OCI-LY7 (cell line): ENCODE data around the gene ADGRG6. TPM values are rescaled to one million over a fixed set of nuclear protein-coding genes. Genes with fewer than 3 reads are reported as not detected.

ENCODE experiments used
- BruUV-seq: library from RNA; stranded (reverse); fragments of 400-500 nt; replicated peaks from 2 replicates; lab custom pipeline; 2021; lab: Mats Ljungman, UMichigan
- CTCF ChIA-PET: fragments of 300-600 bp; sonication (Branson Sonifier 250); formaldehyde crosslinking; loops from one replicate; lab custom pipeline; 2022; ENCODE audit warnings: antibody characterized with exemption; ENCODE audit not compliant: unreplicated experiment; lab: Charles Lee
- POLR2A ChIA-PET: fragments of 300-600 bp; sonication (Branson Sonifier 250); formaldehyde crosslinking; loops from one replicate; lab custom pipeline; 2022; ENCODE audit warnings: antibody characterized with exemption; lab: Charles Lee
- DNase-seq: peaks from one replicate; pipeline ENCODE4 v3.0.0-alpha.2; 2015; ENCODE audit warnings: low spot score
- H2AFZ ChIP-seq: fragments of 200-600 bp; sonication (generic), shearing (Covaris generic); 2 replicates; pipeline ENCODE4 v1.6.1; 2014; ENCODE audit warnings: mild to moderate bottlenecking, antibody characterized with exemption, low read length, moderate library complexity
- H3K27ac ChIP-seq: fragments of 200-600 bp; sonication (generic); 2 replicates; pipeline ENCODE4 v1.5.1; 2014; ENCODE audit warnings: mixed run types, low read depth, mild to moderate bottlenecking, moderate library complexity, low read length, inconsistent platforms; ENCODE audit not compliant: poor library complexity, severe bottlenecking
- H3K36me3 ChIP-seq: fragments of 200-600 bp; sonication (generic); 2 replicates; pipeline ENCODE4 v1.6.1; 2014; ENCODE audit warnings: mild to moderate bottlenecking, antibody characterized with exemption, low read length, moderate library complexity, mixed read lengths; ENCODE audit not compliant: insufficient read depth
- H3K4me1 ChIP-seq: fragments of 200-600 bp; sonication (generic); 2 replicates; pipeline ENCODE4 v1.5.1; 2014; ENCODE audit warnings: mild to moderate bottlenecking, low read length; ENCODE audit not compliant: insufficient read depth, poor library complexity, severe bottlenecking
- H3K4me2 ChIP-seq: fragments of 200-600 bp; sonication (generic); 2 replicates; pipeline ENCODE4 v1.6.1; 2014; ENCODE audit warnings: mild to moderate bottlenecking, low read length
- H3K4me3 ChIP-seq: fragments of 200-600 bp; sonication (generic); 2 replicates; pipeline ENCODE4 v1.5.1; 2014; ENCODE audit warnings: mild to moderate bottlenecking, low read depth, low read length; ENCODE audit not compliant: poor library complexity, severe bottlenecking
- H3K79me2 ChIP-seq: fragments of 200-600 bp; sonication (generic); 2 replicates; pipeline ENCODE4 v1.6.1; 2016; ENCODE audit warnings: low read depth, mild to moderate bottlenecking, low read length, moderate library complexity, mixed read lengths; ENCODE audit not compliant: insufficient read depth
- H3K9me2 ChIP-seq: fragments of 200-600 bp; sonication (generic); 2 replicates; pipeline ENCODE4 v1.6.1; 2016; ENCODE audit warnings: mild to moderate bottlenecking, low read length, mixed read lengths; ENCODE audit not compliant: insufficient read depth
- H3K9me3 ChIP-seq: fragments of 200-600 bp; sonication (generic); 2 replicates; pipeline ENCODE4 v1.6.1; 2014; ENCODE audit warnings: mild to moderate bottlenecking, mixed run types, low read length, mixed read lengths
- H4K20me1 ChIP-seq: fragments of 200-600 bp; sonication (generic); 2 replicates; pipeline ENCODE4 v1.6.1; 2014; ENCODE audit warnings: mild to moderate bottlenecking, antibody characterized with exemption, low read length, moderate library complexity, mixed read lengths; ENCODE audit not compliant: insufficient read depth
- CTCF ChIP-seq: fragments of 200-600 bp; sonication (generic); conservative IDR thresholded peaks from 2 replicates; pipeline ENCODE4 v1.5.1; 2014; ENCODE audit warnings: mild to moderate bottlenecking, antibody characterized with exemption, low read length, moderate library complexity, mixed read lengths
- EZH2phosphoT487 ChIP-seq: fragments of 200-600 bp; sonication (generic); IDR thresholded peaks from 2 replicates; pipeline ENCODE4 v1.6.1; 2018; ENCODE audit warnings: low read depth, borderline replicate concordance, mild to moderate bottlenecking, mixed run types, antibody characterized with exemption, low read length, moderate library complexity, mixed read lengths
- intact Hi-C: fragments of 100-400 bp; cut with micrococcal nuclease; formaldehyde crosslinking; loops from one replicate; pipeline ENCODE4 v1.10.0; 2022; ENCODE audit not compliant: unreplicated experiment
- total RNA-seq, 2 experiments: library from RNA; depleted of rRNA in 1 of 2; stranded (reverse); fragments of >200 nt in 1 of 2; shearing (Covaris generic) in 1 of 2; gene quantifications; 2 replicates each; pipeline ENCODE4 v1.2.3, GENCODE V29; 2014 to 2022

Gene ADGRG6
- total RNA-seq, 2 experiments from 2014 or later, result not detected

GRCh38 chr6:142417331-142417750 lies 115.5 kb downstream of the ADGRG6 start:
- H2AFZ ChIP-seq, result no peak overlapping the region
- BruUV-seq, result no TSS peak
- no peaks in the 10 kb centered on the region for H3K9me2 ChIP-seq
- intact Hi-C loops, result no loop called here
- TF ChIP-seq EZH2phosphoT487 (no peak), CTCF (no peak)
- H3K36me3 ChIP-seq, result no peaks in the 10 kb centered on the region
- POLR2A ChIA-PET, result no interaction called here
- no peak overlapping the region for H3K27ac ChIP-seq
- no peaks in the 10 kb centered on the region for H3K79me2 ChIP-seq
- no peak overlapping the region for H3K4me3 ChIP-seq
- H4K20me1 ChIP-seq, result no peaks in the 10 kb centered on the region
- CTCF ChIA-PET, result no interaction called here
- no peak overlapping the region for H3K4me2 ChIP-seq
- H3K9me3 ChIP-seq, result no peaks in the 10 kb centered on the region
- no peaks in the 10 kb centered on the region for H3K4me1 ChIP-seq
- no peak for DNase-seq

- H3K9me3 ChIP-seq, result no peaks in the 10 kb centered on the region
- H2AFZ ChIP-seq, result no peak overlapping the region
- H3K9me2 ChIP-seq, result no peaks in the 10 kb centered on the region
- BruUV-seq, result no TSS peak
- no peak overlapping the region for H3K27ac ChIP-seq
- TF ChIP-seq EZH2phosphoT487 (no peak), CTCF (no peak)
- no peaks in the 10 kb centered on the region for H3K4me1 ChIP-seq
- POLR2A ChIA-PET, result interaction anchor here (0.5 to 0.6 kb wide), 2 partner anchors 48 to 627 kb away, joined by 3 to 5 read pairs; no protein-coding TSS in a partner anchor
- DNase-seq, result no peak
- no peak overlapping the region for H3K4me2 ChIP-seq
- intact Hi-C loops, result no loop called here
- CTCF ChIA-PET, result no interaction called here
- H3K79me2 ChIP-seq, result no peaks in the 10 kb centered on the region
- no peaks in the 10 kb centered on the region for H4K20me1 ChIP-seq
- no peaks in the 10 kb centered on the region for H3K36me3 ChIP-seq
- H3K4me3 ChIP-seq, result no peak overlapping the region
Observed at GRCh38 chr6:142419071-142419470, 117.3 kb downstream of the ADGRG6 start.

GRCh38 chr6:142420802-142421201 lies 119.0 kb downstream of the ADGRG6 start:
- Histone ChIP-seq H3K9me2 (no peaks in the 10 kb centered on the region), H3K4me3 (no peak overlapping the region), H4K20me1 (no peaks in the 10 kb centered on the region), H3K36me3 (no peaks in the 10 kb centered on the region), H2AFZ (no peak overlapping the region), H3K27ac (no peak overlapping the region), H3K4me1 (no peaks in the 10 kb centered on the region), H3K9me3 (no peaks in the 10 kb centered on the region), H3K4me2 (no peak overlapping the region), H3K79me2 (no peaks in the 10 kb centered on the region)
- no peak for DNase-seq
- ChIA-PET CTCF (no interaction called here), POLR2A (interaction anchor here (0.8 kb wide), 1 partner anchor 10 kb away, joined by 4 read pairs; no protein-coding TSS in a partner anchor)
- intact Hi-C loops, result no loop called here
- no TSS peak for BruUV-seq
- TF ChIP-seq EZH2phosphoT487 (no peak), CTCF (no peak)
